ENCODE data around the gene GPC5. TPM values are rescaled to one million over a fixed set of nuclear protein-coding genes. Genes with fewer than 3 reads are reported as not detected.

The GPC5 gene
- total and polyA plus RNA-seq, 2 of the 8 experiments (the other 6 are each of a cell fraction or from before 2014, with no cell fraction given), result 0.20 to 0.39 TPM

DNA sequence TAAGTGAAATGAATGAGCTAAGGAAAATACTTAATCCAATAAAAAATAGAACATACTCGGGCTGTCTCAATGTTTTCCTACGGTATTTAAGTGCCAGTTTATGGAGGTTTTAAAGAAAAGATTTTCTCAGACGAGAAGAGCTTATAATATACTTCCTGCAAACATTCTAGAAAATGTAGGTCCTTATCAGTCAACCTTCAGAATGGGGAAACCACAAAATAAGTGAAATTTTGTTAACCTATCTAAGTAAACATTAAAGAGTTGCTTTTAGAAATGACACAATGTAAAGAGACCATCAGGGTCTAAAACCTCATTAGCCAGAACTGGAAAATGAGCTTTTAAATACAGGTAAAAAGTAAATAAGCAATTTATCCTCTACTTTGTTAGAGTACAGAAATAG lies 38.8 kb upstream of the GPC5 start (continued):
- TF ChIP-seq NANOG (IDR thresholded peaks at IDR 0.05; ENCODE audit: insufficient read depth, low read depth, low read length, poor library complexity, severe bottlenecking) (no peak), POLR2AphosphoS5 (IDR thresholded peaks at IDR 0.05; ENCODE audit: low read depth, low read length) (no peak), SRF (IDR thresholded peaks at IDR 0.05; ENCODE audit: low read depth, low read length) (no peak), CHD2 (IDR thresholded peaks at IDR 0.05; ENCODE audit: low read length) (no peak), HDAC2 (IDR thresholded peaks at IDR 0.05; ENCODE audit: borderline replicate concordance in 1 of 2, low read depth in 2 of 2, low read length in 2 of 2) (no peak), FOSL1 (IDR thresholded peaks at IDR 0.05; ENCODE audit: insufficient read depth, low read depth, low read length) (no peak)
- TF ChIP-seq, protein P1, sequence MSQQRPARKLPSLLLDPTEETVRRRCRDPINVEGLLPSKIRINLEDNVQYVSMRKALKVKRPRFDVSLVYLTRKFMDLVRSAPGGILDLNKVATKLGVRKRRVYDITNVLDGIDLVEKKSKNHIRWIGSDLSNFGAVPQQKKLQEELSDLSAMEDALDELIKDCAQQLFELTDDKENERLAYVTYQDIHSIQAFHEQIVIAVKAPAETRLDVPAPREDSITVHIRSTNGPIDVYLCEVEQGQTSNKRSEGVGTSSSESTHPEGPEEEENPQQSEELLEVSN (IDR thresholded peaks at IDR 0.05), result no peak

Measured in H1 (cell line).